A549 (cell line): ENCODE data around the gene TENT4A.

Source experiments
- RARB ChIP-seq: fragments of 250-450 bp; sonication (Bioruptor Pico); IDR thresholded peaks from 2 replicates; pipeline ENCODE4 v1.8.0; 2021; ENCODE audit warnings: mild to moderate bottlenecking, moderate library complexity
- TF ChIP-seq, protein P1 (sequence below): fragments of 250-450 bp; sonication (Bioruptor Pico); IDR thresholded peaks from 2 replicates; pipeline ENCODE4 v1.5.0; 2020; ENCODE audit warnings: low read depth, mild to moderate bottlenecking, moderate library complexity
- TF ChIP-seq, protein P2 (sequence below): fragments of >200 bp; sonication (Bioruptor Twin); formaldehyde crosslinking; IDR thresholded peaks from 3 replicates; pipeline ENCODE4 v1.5.1; 2016
- TF ChIP-seq, protein P3 (sequence below): fragments of 200-600 bp; sonication (generic); IDR thresholded peaks from 2 replicates; pipeline ENCODE4 v1.6.1; 2016; ENCODE audit warnings: antibody characterized with exemption, mild to moderate bottlenecking, moderate library complexity

DNA sequence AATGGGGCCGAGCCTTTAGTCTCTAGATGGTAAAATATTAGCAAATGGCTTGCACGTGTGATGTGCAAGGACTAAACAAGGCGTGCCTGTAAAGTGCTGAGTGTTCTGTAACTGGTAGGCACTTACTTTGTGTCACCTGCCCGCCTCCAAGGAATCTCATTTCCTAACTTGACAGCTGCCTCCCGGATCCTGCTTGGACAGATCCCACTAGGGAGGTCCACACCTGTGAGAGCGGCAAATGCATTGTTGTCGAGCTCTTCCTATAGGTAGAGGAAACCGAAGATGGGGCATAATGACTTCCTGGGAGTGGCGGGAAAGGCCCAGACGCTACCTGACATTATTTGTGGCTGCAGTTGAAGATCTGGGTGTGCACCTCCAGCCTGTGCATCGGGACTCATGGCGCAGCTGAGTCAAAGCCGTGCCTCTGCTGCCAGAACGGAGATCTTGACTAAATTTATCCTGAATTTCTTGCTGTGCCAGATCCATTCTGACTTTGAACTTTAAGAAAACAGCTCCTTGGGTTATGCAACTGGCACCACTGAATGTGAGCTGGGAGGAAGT is 79.8 kb downstream of the TENT4A start:
- TF ChIP-seq RARB (CRISPR knock-in tag), result no peak
- TF ChIP-seq, protein P1, sequence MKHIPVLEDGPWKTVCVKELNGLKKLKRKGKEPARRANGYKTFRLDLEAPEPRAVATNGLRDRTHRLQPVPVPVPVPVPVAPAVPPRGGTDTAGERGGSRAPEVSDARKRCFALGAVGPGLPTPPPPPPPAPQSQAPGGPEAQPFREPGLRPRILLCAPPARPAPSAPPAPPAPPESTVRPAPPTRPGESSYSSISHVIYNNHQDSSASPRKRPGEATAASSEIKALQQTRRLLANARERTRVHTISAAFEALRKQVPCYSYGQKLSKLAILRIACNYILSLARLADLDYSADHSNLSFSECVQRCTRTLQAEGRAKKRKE (CRISPR knock-in tag), result no peak
- TF ChIP-seq, protein P2, sequence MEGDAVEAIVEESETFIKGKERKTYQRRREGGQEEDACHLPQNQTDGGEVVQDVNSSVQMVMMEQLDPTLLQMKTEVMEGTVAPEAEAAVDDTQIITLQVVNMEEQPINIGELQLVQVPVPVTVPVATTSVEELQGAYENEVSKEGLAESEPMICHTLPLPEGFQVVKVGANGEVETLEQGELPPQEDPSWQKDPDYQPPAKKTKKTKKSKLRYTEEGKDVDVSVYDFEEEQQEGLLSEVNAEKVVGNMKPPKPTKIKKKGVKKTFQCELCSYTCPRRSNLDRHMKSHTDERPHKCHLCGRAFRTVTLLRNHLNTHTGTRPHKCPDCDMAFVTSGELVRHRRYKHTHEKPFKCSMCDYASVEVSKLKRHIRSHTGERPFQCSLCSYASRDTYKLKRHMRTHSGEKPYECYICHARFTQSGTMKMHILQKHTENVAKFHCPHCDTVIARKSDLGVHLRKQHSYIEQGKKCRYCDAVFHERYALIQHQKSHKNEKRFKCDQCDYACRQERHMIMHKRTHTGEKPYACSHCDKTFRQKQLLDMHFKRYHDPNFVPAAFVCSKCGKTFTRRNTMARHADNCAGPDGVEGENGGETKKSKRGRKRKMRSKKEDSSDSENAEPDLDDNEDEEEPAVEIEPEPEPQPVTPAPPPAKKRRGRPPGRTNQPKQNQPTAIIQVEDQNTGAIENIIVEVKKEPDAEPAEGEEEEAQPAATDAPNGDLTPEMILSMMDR, result no peak
- TF ChIP-seq, protein P3, sequence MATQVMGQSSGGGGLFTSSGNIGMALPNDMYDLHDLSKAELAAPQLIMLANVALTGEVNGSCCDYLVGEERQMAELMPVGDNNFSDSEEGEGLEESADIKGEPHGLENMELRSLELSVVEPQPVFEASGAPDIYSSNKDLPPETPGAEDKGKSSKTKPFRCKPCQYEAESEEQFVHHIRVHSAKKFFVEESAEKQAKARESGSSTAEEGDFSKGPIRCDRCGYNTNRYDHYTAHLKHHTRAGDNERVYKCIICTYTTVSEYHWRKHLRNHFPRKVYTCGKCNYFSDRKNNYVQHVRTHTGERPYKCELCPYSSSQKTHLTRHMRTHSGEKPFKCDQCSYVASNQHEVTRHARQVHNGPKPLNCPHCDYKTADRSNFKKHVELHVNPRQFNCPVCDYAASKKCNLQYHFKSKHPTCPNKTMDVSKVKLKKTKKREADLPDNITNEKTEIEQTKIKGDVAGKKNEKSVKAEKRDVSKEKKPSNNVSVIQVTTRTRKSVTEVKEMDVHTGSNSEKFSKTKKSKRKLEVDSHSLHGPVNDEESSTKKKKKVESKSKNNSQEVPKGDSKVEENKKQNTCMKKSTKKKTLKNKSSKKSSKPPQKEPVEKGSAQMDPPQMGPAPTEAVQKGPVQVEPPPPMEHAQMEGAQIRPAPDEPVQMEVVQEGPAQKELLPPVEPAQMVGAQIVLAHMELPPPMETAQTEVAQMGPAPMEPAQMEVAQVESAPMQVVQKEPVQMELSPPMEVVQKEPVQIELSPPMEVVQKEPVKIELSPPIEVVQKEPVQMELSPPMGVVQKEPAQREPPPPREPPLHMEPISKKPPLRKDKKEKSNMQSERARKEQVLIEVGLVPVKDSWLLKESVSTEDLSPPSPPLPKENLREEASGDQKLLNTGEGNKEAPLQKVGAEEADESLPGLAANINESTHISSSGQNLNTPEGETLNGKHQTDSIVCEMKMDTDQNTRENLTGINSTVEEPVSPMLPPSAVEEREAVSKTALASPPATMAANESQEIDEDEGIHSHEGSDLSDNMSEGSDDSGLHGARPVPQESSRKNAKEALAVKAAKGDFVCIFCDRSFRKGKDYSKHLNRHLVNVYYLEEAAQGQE, result no peak
